Measurements from ENCODE around the gene KRT86.
A peak's percentile ranks its signal among the peaks of the same experiment; 100 is the strongest.

The KRT86 gene

DNA sequence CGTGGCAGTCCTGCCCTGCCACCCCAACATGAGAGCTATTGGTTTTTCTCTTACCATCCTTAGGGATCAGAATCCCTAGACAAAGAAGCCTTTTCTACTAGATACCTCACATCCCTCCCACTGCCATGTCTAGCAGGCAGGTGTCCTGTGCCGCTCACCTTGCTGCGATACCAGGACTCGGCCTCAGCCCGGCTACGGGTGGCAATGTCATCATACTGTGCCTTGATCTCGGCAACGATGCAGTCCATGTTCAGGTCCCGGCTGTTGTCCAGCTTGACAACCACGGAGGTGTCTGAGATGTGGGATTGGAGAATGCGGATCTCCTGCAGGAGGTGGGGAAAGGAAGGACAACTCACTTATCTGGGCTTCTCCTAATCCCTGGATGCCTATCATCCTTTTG, 42.3 kb downstream of the KRT86 start:
- no peak for DNase-seq

GRCh38 chr12:52317468-52318052, 43.1 kb downstream of the KRT86 start:
- DNase-seq: no peak

- no peak for DNase-seq
Observed at GRCh38 chr12:52318241-52318990, 44.0 kb downstream of the KRT86 start.

DNA sequence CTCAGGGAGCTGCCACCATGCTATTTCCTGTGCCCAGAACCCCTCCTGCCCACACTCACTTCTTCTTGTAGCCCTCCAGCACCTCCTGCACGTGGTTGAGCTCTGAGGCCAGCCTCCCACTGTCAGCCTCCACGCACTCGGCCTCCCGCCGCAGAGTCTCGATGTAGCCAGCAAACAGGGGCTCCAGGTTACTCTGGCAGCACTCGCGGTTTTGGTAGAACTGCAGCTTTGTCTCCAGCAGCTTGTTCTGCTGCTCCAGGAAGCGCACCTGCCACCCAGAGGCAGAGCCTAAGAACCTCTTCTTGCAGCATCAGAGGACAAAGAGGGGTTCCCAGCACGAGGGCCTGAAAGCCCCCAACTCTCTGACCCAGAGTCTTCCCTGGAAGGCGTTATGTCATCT, 44.7 kb downstream of the KRT86 start:
- DNase-seq: no peak

DNA sequence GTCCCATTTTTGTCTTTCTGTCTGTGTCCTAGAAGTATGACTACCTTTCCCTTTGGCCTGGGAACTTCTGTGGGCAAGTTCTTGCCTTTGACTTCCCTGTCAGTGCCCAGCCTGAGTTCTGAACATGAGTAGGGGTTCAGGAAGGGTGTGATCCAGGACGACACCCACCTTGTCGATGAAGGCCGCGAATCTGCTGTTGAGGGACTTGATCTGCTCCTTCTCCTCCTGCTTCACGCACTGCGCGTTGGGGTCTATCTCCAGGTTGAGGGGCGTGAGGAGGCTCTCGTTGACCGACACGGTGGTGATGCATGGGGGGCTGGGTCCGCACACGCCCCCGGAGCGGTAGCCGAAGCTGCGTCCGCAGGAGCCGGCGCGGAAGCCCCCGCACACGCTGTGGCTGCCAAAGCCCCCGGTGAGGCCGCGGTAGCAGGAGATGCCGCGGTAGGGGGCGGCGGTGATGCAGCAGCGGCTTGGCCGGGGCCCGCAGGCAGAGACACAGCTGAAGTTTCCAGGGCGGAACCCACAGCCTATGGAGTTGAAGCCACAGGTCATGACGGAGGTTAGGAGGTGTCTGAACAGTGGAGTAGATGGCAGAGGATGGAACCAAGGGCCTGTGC, 46.4 kb downstream of the KRT86 start, which contains the start of gene KRT83:
Gene KRT83, minus strand, starts transcription at position 615 of the 617 bp plus-strand sequence. Its CDS starts 63 bp downstream, at position 552.
- DNase-seq: no peak

GRCh38 chr12:52321418-52321817, 47.0 kb downstream of the KRT86 start:
- DNase-seq: no peak

DNA sequence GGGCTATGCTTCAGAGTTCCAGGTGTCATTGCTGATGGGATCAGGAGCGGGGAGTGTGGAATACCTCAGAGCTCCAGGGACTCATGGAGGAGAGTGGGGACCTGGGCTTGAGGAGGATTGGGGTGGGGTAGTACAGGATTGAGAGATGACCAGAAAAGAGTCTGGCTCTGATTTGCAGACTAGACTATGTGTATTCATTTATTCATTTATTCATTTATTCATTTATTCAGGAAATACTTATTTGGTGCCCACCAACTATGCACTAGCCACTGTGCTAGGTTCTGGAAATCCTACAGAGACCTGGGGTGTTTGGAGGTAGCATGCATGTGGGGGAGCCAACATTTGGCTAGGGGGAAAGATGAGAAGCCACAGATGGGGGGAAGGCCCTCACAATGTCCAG, 47.6 kb downstream of the KRT86 start:
- DNase-seq: no peak

- DNase-seq: no peak
Observed at GRCh38 chr12:52323001-52323400, 48.6 kb downstream of the KRT86 start.

GRCh38 chr12:52323416-52324152, 49.1 kb downstream of the KRT86 start:
- DNase-seq: no peak

GRCh38 chr12:52324153-52324444, 49.7 kb downstream of the KRT86 start:
- no peak for DNase-seq

DNA sequence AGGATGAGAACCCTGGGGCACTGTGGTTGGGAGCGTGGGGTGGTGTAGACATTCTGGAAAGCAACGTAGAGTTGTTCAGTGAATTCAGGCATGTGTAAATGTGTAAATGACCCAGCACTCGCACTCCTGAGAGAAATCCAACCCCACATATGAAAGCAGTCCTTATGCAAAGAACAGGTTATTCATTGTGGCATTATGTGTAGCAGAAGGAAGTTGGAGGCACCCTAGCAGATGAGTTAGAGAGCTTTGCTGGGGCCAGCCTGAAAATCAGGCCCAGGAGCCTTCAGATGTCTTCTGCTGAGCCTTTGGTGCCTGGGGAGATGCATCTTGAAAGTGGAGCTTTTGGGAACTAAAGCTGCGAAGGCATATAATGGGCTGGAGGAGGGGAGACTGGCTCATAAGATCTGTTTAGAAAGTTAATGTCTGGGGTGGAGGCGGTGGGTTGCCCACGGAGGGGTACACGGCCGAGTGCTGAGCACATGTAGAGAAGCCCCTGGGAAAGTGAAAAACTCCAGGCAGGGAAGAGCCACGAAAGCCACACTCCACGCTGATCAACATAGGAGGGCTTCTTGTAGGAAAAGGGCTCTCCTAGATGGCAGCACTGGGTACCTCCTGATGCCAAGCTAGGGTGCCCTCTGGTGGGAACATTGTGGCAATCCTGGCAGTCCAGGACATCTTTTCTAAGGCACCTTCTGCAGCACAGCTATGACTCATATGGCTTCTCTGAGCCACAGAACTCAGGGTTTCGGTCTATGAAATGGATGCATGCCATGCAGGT, 52.8 kb downstream of the KRT86 start:
- DNase-seq: peak; percentile 92

- no peak for DNase-seq
Observed at GRCh38 chr12:52327830-52328500, 53.5 kb downstream of the KRT86 start.

DNA sequence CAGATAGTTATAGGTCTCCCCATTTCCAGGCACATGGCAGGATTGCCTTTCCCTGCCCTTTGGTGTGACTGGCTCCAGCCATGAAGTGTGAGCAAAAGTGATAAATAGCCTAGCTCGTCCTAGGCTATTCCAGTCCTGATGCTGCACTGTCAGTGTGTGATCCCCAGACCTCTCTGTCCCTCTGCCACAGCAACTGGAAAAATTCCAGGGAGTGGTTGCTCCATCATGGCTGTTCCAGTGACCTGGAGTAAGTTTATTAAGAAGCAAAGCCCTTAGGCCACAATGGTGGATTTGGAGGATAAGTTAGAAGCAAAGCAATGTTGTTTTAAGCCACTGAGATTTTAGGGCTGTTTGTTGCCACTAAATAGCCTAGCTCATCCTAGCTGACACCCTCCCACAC, 56.6 kb downstream of the KRT86 start:
- no peak for DNase-seq

DNA sequence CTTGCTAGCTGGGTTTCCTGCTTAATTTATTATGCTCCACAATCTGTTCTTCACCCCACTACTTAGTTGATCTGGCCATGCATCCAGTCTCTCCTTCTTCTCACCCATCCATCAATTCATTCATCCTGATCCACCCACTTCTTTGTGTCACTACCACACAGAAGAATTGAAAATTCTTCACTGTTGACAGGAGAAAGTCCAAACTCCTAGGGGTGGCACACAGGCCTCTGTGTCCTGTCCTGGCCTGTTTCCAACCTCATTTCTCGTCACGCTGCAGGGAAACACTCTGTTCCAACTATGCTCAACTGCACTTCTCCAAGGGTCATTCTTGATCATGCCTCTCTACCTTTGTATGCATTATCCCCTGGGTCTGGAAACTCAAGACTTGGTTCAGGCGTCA, 57.4 kb downstream of the KRT86 start:
- DNase-seq: no peak

DNA sequence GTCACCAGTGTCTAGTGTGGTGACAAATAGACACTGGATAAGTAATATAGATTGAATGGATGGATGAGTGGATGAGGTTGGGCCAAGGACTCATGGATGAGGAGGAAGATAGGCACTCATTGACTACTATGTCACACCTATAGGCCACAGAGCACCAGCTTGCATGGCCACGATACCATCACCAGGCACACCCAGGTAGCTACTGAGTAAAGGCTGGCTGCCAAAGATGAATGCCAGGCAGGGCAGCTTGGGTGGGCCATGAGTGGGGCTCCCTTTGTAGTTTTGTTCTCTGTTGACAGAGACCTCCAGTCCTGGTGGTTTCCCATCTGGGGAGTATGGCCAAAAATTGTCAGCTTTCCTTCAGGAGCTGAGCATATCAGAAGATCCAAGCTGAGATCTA, 57.9 kb downstream of the KRT86 start:
- DNase-seq: no peak

DNA sequence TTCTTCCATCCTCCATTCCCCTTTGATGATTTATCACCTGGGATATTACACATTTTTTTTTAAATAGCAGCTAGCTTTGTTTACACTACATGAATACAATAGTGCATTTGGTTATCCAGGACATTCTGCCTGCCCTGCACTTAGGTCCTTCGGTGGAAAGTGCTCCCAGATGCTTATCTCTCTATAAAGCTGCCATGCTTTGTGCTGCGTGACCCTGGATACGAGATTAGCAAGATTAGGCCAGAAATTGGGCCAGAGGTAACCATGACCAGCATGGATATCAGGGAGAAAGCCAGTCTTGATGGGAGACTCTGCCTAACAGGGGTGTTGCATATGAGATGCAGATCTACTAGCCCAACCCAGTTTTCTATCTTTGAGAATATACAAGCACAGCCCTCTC, 58.9 kb downstream of the KRT86 start:
- no peak for DNase-seq

GRCh38 chr12:52334185-52334584, 59.7 kb downstream of the KRT86 start:
- no peak for DNase-seq

- DNase-seq: no peak
Observed at GRCh38 chr12:52335598-52336262, 61.3 kb downstream of the KRT86 start.

DNA sequence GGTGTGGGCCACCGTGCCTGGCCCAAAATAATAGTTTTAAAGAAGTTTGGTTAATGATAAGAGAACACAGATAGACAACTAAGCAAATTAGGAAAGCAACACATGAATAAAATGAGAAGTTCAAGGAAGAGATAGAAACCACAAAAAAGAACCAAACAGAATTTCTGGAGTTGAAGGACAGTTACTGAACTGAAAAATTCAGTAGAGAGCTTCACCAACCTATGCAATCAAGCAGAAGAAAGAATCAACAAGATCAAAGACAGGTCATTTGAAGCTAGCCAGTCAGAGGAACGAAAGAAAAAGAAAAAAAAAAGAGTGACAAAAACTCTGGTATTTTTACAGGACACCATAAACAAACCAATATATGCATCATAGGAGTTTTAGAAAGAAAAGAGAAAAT, 62.2 kb downstream of the KRT86 start:
- no peak for DNase-seq

DNA sequence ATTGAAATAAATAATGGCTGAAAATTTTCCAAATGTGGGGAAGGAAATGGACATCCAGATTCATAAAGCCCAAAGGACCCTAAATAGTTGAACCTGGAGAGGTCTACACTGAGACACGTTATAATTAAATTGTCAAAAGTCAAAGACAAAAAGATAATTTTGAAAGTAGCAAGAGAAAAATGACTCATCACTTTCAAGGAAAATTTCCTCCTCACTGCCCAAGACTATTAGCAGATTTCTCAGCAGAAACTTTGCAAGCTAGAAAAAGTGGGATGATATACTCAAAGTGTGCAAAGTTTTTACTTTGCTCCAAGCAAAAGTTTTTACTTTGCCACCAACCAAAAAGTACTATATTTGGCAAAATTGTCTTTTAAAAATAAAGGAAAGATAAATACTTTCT, 62.6 kb downstream of the KRT86 start:
- DNase-seq: no peak

GRCh38 chr12:52338241-52338960, 64.0 kb downstream of the KRT86 start:
- DNase-seq: no peak
